ENCODE measurements around the gene G6PC3. TPM values are rescaled to one million over a fixed set of nuclear protein-coding genes. Genes with fewer than 3 reads are reported as not detected.

The G6PC3 gene
- total RNA-seq, 1 donor: 5.0 TPM

DNA sequence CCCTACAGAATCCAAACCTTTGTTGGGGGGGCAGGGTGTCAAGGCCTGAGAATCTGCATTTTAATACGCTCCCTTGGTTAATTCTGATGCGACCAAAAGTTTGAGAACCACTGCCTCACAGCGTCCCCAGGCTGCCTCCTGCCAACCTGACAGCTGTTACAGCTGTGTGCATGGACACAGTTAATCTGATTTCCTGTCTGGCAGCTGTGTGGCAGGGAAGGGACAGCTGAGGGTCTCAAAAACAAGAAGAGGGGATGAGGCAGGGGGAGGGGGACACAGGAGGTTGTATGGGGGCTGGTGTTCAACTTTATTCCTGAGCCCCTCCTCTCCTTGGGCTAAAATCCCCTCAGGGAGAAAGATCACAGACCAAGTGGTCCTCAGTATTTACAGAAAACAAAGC, 35.4 kb downstream of the G6PC3 start:
- Histone ChIP-seq H3K4me1 (ENCODE audit: insufficient read depth, low read length) (peaks cover 16% of the 10 kb centered on the region), H3K9me3 (ENCODE audit: low read depth, low read length) (no peaks in the 10 kb centered on the region), H3K4me3 (ENCODE audit: low read length) (no peak overlapping the region), H3K27me3 (ENCODE audit: insufficient read depth, low read length) (no peaks in the 10 kb centered on the region)

DNA sequence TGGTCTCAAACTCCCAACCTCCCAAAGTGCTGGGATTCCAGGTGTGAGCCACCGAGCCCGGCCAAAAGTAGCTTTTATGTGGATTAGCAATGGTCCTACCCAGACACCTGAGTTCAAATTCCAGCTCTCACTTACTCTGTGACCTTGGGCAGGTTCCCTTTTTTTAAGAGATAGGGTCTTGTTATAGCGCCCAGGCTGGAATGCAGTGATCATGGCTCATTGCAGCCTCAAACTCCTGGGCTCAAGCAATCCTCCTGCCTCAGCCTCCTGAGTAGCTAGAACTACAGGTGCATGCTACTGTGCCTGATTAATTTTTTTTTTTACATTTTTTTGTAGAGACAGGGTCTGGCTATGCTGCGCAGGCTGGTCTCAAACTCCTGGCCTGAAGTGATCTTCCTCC, 36.3 kb downstream of the G6PC3 start:
- H3K27me3 ChIP-seq (ENCODE audit: insufficient read depth, low read length): no peaks in the 10 kb centered on the region
- no peak overlapping the region for H3K4me3 ChIP-seq (ENCODE audit: low read length)
- H3K4me1 ChIP-seq (ENCODE audit: insufficient read depth, low read length): peaks cover 25% of the 10 kb centered on the region

DNA sequence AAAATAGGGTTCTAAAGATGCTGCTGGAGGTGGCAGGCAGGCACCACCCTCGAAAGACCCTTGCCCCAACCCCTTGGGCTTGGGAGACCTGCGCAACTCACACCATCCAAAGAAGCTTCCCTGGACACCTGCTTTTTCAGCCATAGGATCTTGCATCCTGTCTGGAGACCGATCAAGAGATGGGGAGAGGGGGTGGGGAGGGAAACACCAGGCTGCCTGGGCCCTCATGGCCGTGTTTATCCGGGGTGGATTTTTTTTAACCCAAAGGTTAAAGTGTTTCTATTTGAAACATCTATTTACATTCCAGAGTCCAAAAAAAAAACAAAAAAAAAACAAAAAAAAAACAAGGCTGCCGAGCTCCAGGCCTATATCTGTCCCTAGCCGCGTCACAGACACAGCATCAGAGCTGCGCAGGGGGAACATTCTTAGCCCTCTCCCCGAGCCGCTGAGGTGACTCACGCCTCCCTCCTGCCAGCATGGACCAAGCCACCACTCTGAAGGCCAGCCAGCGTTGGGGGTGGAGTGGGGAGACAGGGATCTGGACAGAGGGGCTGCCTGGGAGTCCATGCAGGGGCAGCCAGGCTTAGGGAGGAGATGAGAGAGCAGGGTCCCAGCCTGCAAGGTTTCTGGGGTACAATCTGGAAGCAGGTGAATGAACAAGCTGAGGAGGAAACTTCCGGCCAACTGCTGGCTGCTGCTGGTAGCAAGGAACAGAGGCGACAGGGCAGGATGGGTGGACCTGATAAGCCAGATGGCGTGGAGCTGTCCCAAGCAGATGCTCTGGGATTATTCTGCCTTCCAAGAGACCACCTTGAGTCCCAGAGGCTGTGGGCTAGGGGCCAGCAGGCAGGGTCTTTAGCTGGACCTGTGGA, 38.1 kb downstream of the G6PC3 start:
- Histone ChIP-seq H3K4me1 (ENCODE audit: insufficient read depth, low read length) (peaks cover 43% of the 10 kb centered on the region), H3K27me3 (ENCODE audit: insufficient read depth, low read length) (no peaks in the 10 kb centered on the region), H3K9me3 (ENCODE audit: low read depth, low read length) (no peaks in the 10 kb centered on the region), H3K4me3 (ENCODE audit: low read length) (no peak overlapping the region)

More for the DNA sequence above, 36.3 kb downstream of the G6PC3 start:
- H3K9me3 ChIP-seq (ENCODE audit: low read depth, low read length): no peaks in the 10 kb centered on the region

DNA sequence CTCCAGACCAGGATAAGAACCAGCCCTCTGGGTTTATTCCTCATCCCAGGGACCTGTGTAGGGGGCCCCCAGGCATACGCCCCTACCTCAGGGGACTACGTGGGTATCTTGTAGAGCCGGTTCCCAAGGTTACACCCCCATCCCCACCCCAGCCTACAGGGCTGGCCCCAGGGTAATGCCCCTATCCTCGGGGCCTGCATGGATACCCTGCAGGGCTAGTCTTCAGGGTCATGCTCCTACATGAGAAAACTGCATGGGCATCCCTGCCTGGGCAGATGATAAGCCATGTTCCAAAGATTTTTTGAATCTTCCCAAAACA, 38.7 kb downstream of the G6PC3 start:
- Histone ChIP-seq H3K4me3 (ENCODE audit: low read length) (no peak overlapping the region), H3K27me3 (ENCODE audit: insufficient read depth, low read length) (no peaks in the 10 kb centered on the region), H3K4me1 (ENCODE audit: insufficient read depth, low read length) (peaks cover 47% of the 10 kb centered on the region), H3K9me3 (ENCODE audit: low read depth, low read length) (no peaks in the 10 kb centered on the region)

DNA sequence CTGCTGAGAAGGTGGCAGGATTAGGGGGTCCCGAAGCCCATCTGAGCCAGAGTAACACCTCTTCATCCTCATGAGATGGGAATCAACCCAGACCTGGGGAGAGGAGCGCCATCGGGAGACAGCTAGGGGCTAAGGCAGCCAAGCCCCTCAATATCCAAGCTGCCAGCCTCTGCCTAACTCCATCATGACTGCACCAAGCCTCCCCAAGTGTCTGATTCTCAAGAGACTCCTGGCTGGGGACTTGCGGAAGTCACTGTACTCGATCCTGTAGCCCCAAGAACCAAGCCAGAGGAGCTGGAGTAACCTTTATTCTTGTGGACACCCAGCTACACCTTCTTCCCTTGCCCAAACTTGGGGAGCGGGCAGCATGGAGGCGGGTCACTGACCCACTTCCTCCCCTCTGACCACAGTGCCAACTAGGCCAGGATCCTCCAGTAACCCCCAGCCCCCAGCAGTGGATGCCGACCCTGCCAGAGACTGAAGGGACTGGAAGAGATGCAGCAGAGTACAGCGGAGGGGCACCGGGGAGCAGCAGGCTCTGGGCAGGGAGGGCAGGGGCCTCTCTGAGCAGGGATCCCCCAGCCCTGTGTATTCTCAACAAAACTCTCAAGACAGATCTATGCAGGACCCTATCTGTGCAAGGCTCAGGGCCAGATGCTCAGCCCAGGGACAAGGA, 39.6 kb downstream of the G6PC3 start:
- H3K9me3 ChIP-seq (ENCODE audit: low read depth, low read length): no peaks in the 10 kb centered on the region
- no peaks in the 10 kb centered on the region for H3K27me3 ChIP-seq (ENCODE audit: insufficient read depth, low read length)
- H3K4me3 ChIP-seq (ENCODE audit: low read length): no peak overlapping the region
- peaks cover 48% of the 10 kb centered on the region for H3K4me1 ChIP-seq (ENCODE audit: insufficient read depth, low read length)

DNA sequence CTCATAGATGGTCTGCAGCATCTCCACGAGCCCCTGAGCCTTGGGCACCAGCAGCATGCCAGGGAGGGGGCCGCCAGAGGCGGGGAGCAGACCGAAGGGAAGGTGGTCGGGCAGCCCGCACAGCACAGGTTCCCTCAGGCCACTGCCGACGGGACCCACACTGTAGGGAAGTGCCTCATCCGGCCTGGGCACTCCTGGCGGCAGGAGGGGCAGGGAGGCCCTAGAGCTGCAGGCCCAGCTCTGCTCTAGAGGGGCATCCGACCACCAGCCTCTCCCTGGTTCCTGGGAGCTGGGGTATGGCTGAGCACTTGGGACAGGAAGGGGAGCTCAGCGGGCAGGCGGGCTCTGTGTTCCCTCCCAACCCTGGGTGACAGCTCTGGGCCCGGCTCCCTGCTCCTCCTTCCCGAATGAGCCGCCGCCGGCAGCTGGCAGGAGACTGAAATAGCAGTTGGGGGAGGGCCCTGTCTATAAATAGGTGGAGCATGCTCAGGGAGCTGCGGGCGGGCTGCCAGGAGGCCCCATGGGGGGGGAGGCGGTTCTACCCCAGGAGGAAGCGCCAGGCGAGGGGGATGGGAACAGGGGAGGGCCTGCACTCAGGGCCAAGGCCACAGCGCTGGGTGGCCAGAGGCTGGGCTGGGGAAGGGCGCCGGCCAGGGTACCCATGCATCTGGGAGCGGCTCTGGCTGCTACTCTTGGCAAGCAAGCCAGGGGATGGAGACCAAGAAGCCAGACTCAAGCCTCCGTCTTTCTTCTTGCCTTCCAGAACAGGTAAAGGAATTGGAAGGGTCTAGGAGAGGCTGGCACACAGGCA, 40.5 kb downstream of the G6PC3 start:
- Histone ChIP-seq H3K27me3 (ENCODE audit: insufficient read depth, low read length) (no peaks in the 10 kb centered on the region), H3K4me1 (ENCODE audit: insufficient read depth, low read length) (peaks cover 48% of the 10 kb centered on the region), H3K4me3 (ENCODE audit: low read length) (peak overlapping the region; percentile 15), H3K9me3 (ENCODE audit: low read depth, low read length) (no peaks in the 10 kb centered on the region)

DNA sequence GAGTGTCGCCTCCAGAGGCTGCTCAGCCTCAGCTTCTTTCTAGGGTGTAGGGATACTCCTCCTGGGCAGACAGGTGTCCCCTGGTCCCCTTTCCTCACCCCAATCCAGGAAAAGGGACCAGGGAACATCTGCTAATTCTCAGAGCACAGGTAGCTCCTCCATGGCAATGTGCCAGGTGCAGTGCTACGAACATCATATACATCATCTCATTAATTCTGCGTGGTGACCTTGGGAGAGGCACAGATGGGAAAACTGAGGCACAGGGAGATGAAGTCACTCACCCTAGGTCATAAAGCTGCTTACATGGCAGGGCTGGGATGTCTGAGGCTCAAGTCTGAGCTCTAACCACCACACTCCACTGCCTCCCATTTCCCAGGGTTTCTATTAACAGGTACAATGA, 41.2 kb downstream of the G6PC3 start:
- no peaks in the 10 kb centered on the region for H3K9me3 ChIP-seq (ENCODE audit: low read depth, low read length)
- H3K4me1 ChIP-seq (ENCODE audit: insufficient read depth, low read length): peaks cover 48% of the 10 kb centered on the region
- H3K27me3 ChIP-seq (ENCODE audit: insufficient read depth, low read length): no peaks in the 10 kb centered on the region
- H3K4me3 ChIP-seq (ENCODE audit: low read length): no peak overlapping the region

DNA sequence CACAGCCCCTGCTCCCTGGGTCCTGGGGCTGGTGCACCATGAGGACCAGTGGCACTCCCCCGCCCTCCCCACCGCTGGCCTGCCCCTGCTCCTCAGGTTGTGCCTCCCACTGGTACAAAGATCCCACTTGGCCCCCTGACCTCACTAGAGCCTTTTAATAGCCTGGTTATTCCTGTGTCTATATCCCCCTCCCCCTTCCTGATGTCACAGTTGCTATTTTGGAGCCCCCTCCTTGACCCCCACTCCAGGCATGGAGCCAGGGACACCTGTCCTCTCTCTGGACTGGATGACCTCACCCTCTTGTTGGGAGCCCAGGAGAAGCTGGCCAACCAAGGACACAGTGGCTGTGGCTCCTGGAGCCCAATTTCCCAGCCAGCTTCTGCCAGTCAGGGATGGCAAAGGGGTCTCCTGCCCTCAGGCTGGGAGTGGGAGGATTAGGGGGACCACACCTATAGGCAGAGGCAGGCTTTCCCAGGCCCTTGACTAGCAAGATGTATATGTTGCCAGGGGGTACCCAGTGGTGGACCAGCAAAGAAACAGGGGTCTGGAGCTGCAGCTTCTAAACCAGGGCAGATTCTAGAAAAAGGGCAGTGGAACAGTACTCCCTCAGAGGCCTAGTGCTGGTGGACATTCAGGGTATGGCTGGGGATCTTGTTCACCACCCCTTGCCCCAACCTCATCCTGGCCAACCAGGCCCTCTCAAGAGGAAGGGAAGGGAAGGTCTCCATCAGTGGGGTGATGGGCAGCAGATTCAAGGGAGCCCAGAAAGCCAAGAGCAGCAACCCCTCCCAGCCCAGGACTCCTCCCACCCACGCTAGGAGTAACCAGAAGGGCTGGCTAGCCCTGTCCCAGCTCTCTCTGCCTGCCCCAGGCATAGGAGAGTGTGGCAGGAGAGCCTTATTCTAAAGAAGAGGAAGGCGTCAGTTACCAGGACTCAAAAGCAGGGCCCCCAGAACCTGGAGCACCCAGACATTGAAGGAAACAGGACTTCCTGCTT, 42.0 kb downstream of the G6PC3 start:
- Histone ChIP-seq H3K27me3 (ENCODE audit: insufficient read depth, low read length) (no peaks in the 10 kb centered on the region), H3K9me3 (ENCODE audit: low read depth, low read length) (no peaks in the 10 kb centered on the region), H3K4me3 (ENCODE audit: low read length) (no peak overlapping the region), H3K4me1 (ENCODE audit: insufficient read depth, low read length) (peaks cover 48% of the 10 kb centered on the region)

DNA sequence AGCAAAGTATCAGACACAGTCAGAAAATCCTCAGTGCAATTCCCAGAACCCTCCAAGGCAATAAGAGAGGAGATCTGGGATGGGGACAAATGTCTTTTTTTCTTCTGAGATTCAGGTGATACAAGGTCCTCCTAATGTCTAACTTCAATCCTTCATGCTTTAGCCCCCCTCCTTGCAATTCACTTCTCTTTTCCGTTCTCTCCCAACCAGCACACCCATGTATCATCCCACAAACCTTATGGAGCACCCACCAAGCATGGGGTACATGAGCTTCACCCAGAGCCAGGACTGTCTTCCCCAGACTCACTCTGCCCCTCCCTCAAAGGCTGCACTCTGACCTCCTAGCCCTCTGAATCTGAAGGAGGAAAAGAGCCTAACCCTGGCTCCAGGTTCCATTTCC, 42.8 kb downstream of the G6PC3 start:
- Histone ChIP-seq H3K27me3 (ENCODE audit: insufficient read depth, low read length) (no peaks in the 10 kb centered on the region), H3K9me3 (ENCODE audit: low read depth, low read length) (no peaks in the 10 kb centered on the region), H3K4me1 (ENCODE audit: insufficient read depth, low read length) (peaks cover 48% of the 10 kb centered on the region), H3K4me3 (ENCODE audit: low read length) (no peak overlapping the region)

DNA sequence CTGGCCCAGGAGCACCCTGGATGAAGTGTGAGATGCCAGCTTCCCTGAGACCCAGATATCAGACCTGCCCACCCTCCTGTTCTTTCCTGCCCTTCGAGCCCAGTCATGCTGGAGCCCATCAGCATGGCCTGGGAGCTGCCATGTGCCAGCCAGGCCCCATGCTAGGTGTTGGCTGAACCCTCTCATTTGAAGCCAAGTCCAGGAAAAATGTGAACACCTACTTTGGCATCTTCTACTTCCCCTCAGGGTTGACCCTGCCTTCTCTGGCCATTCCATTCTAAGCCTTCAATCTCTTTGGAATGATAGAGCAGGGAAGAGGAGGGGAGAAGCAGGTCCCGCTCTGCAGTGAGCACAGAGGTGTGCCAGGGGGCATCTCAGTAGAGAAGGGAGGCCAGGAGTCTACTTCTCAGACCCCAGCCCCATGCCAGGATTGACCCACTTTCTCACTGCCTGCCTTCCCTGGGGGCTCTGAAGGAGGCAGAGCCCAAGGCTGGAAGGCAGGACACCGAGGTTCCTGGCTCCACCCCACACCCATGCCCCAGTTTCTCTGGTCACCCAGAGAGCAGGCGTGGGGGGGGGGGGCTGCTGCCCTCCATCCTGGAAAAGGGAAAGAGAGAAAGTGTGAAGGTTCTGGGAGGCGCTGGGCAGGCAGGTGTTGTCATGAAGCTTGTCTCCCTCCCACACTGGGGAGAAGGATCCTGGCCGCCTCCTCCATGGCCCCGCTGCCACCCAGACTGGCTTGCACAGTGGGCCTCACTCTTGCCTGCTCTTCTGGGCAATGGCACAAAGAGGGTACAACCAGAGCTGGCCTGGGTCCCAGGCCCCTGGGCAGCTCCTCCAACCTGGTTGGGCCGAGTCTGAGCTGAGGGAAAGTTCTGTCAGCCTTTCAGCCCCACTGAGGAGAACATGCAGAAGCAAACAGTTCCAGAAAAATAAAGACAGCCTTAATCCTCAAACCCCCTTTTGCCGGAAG, 43.6 kb downstream of the G6PC3 start:
- H3K4me1 ChIP-seq (ENCODE audit: insufficient read depth, low read length): peaks cover 48% of the 10 kb centered on the region
- H3K27me3 ChIP-seq (ENCODE audit: insufficient read depth, low read length): no peaks in the 10 kb centered on the region
- H3K4me3 ChIP-seq (ENCODE audit: low read length): no peak overlapping the region
- no peaks in the 10 kb centered on the region for H3K9me3 ChIP-seq (ENCODE audit: low read depth, low read length)

DNA sequence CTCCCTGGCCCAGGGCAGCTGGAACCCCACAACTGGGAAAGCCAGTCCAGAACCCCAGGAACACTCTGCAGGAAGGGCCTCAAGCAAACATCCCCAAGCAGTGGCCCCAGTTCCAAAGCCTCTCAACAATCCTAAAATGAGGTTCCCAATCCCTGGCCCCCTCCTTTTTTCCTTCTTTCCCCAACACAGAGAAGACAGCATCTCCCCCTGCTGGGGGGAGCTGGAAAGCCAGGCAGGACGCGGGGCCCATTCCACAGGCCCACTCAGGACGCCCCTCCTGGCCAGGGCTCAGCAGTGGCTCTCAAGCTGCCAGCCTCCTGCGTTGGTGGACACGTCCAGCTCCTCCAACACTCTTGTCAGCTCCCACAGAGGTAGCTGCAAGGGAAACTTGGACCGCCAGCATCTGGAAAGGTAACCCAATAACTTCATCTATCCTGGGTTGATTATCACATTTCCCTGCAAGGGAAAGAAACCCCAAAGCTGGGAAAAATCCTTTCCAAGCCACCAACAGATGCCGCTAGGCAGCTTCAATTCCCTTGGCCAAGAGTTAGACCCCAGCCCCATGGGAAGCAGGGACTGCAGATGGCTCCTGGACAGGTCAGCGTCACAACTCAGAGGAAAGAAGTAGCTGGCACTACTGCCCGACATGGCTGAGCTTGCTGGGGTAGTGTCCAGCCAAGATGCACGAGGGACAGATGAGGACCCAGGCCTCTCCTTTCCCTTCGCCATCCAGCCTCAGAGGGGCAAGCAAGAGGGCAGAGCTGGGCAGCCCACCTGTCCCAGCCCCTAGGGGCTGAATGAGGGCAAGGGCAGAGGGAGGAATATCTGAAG, 45.3 kb downstream of the G6PC3 start:
- peaks cover 33% of the 10 kb centered on the region for H3K4me1 ChIP-seq (ENCODE audit: insufficient read depth, low read length)
- no peaks in the 10 kb centered on the region for H3K9me3 ChIP-seq (ENCODE audit: low read depth, low read length)
- no peak overlapping the region for H3K4me3 ChIP-seq (ENCODE audit: low read length)
- no peaks in the 10 kb centered on the region for H3K27me3 ChIP-seq (ENCODE audit: insufficient read depth, low read length)

DNA sequence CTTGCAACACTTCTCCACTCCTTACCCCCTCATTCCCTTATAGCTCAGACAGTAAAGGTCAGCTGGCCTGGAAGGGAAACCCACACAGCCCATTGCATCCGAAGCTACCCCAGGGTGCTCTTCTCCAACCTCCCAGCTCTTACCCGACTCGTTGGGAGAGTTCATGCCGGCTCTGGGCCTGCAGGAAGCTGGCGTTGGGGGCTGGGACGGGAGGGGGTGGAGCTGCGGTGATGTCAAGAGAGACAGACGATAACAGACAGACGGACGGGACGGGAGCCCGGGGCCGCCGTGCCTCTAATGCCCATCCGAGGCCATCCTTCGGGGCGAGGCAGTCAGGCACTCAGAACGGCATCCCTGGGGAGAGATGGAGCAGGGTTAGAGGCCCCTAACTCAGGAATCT, 46.8 kb downstream of the G6PC3 start:
- no peaks in the 10 kb centered on the region for H3K27me3 ChIP-seq (ENCODE audit: insufficient read depth, low read length)
- no peaks in the 10 kb centered on the region for H3K9me3 ChIP-seq (ENCODE audit: low read depth, low read length)
- no peak overlapping the region for H3K4me3 ChIP-seq (ENCODE audit: low read length)
- H3K4me1 ChIP-seq (ENCODE audit: insufficient read depth, low read length): peaks cover 27% of the 10 kb centered on the region

All from mononuclear cell (primary cell).